ENCODE data around the gene LDB2.
"Not testable (repeated sequence)": the region's sequence is repeated elsewhere in the genome, so short reads cannot be mapped to it uniquely, and the experiment has no call there.

Gene LDB2

DNA sequence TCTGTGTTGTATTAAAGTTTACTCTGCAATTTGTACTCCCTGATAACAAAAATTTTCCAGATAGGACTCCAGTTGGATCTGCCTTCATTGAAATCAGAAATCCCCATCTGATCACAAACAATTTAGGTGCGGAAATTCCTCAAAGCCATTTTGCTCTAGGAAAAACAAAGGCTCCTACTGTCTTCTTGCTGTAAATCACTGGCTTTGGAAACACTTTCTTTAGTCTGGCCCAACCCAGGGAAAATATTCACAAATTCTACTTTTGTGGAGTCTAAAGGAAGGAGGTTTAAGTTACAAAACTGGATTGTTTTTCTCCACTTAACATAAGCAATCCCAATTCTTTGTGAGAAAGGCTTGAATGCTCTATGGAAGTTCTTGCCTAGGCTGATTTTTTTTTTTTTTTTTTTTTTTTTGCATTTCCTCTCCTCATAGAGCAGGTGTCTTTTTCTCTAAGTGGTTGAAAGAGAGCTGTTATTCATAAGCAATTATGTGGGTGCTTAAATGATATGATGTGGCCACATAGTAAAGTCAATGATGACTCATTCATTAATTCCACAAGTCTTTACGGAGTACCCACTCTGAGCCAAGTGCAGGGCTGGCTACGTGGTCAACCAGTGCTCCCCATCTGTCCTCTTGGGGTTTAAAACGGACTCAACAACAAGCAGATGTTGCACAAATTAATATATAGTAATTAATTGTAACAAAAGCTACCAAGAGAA is 261.4 kb downstream of the LDB2 start:
- DNase-seq = no peak

DNA sequence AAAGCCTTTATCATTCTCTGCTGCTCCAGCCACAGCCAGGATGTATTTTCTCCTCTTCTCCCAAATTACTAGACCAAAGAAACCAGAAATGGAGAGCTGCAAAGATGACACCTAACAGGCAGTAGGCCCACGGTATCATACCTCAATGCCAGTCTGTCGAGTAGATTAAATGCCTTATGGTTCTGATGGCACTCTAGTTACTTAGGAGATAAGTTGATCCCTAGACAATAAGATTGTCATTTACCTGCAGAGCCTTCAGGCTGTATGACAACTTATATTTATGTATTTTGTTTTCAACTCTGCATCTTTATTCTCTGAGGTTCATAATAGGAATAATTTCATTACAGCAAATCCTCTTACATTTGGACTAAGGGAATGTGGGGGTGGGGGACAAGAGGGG is 262.1 kb downstream of the LDB2 start:
- DNase-seq = no peak

DNA sequence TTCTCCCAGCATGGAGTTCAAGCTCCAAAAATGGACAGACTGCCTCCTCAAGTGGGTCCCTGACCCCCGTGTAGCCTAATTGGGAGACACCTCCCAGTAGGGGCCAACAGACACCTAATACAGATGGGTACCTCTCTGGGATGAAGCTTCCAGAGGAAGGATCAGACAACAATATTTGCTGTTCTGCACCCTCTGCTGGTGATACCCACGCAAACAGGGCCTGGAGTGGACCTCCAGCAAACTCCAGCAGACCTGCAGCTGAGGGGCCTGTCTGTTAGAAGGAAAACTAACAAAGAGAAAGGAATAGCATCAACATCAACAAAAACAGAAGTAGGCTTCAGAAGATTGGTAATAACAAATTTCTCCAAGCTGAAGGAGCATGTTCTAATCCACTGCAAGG is 269.2 kb downstream of the LDB2 start:
- not testable (repeated sequence) for DNase-seq

DNA sequence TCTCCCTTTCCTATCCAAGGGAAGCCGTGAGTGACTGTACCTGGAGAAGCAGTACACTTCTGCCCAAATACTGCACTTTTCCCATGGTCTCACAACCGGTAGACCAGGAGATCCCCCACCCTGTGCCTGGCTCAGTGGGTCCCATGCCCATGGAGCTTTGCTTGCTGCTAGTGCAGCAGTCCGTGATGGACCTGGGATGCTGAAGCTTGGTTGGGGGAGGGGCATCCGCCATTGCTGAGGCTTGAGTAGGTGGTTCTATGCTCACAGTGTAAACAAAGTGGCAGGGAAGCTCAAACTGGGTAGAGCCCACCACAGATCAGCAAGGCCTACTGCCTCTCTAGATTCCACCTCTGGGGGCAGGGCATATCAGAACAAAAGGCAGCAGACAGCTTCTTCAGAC is 269.6 kb downstream of the LDB2 start:
- DNase-seq = not testable (repeated sequence)

DNA sequence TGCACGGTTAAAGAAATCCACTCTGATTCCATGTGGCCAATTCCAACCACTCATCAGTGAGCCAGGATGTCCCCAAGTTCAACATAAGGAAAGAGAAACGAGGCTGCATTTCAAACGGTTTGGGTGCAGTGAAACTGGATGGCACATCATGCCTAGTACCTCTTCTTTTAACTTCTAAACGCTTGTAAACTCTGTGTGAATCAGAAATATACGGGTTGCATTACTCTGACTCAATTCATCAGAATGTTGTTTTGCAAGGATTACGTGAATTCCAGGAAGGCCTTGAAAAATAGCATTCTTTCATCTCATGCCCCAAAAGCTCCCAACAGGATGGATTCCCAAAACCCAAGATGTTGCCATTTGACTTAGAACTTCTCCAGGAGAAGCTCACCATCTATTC is 270.4 kb downstream of the LDB2 start:
- peak; percentile 44 for DNase-seq

DNA sequence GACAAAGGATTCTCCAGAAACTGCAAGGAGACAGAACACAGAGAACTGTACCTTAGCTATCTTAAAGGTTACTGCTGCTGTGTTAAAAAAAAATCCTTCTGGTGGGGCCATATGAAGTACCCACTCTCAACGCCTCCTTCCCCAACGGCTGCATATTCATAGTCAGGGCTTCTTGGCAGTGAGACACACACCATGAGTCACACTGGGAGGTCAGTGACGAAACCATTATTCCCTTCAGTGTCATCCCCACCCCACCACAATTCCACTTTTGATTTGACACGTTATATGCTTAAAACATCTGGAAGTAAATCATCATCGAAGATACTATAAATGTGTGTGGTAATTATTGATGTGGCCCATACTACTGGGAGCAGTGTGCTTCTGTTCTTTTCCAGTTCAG is 271.5 kb downstream of the LDB2 start:
- peak; percentile 56 for DNase-seq

DNA sequence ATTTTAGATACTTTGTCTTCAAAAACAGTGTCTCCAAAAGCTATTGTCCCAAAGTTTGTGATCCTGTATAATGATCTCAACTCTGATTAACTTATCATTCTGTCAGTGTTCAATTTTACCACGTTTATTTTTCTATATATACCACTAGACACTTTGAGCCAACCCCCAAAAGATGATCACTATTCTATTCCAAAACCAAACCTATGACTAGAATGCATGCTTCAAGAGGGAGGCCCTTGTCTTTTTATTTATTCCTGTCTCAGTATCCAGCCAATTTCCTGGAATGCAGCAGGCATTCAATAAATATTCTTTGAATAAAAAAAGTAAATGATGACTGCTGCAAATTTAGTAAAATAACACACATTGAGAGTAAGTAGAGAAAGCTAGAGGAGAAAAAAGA is 275.6 kb downstream of the LDB2 start:
- DNase-seq = no peak

- no peak for DNase-seq
Measured at GRCh38 chr4:16617435-16617834, 281.0 kb downstream of the LDB2 start.

DNA sequence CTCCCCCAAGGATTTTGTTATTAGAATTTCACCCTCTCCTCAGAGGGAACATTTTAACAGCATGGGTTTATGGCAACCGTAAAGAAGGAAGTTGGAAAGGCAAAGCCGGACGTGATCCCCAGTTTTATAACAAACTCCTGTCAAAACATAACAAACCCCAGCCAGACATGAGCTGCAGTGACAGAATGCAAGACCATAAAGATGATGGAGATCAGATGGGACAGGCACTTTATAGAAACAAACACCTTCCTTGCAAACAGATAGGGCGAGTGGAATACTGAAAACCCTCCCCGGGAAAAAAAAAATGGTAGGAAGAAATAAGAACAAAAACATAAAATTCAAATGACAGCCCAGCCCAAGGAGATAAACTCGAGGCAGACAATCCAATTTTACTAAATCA is 281.4 kb downstream of the LDB2 start:
- DNase-seq = no peak

DNA sequence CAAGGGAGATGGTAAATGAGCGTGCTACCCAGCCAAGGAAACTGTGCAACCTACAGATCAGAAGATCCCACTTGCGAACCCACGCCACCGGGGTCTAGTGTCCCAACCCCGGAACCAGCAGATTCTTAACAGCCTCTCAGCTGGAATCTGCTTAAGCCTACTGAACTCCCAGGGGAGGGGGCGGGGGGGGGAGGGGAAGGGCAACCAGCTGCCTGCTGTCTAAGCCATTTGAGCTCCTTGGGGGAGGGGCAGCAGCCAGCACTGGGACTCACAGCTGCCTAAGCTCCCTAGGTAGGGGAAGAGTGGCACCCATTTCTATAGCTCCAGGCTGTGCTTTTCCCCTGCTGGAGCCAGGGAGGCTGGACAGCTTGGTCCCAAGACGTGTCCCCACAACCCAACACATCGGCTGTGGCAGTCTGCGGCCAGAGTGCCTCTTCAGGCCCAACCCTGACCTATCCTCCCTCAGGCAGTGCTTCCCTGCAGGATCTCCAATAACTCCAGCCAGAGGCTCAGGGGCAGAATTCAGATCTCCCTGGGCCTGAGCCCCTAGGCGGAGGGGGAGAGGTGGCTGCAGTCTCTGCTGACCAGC is 289.2 kb downstream of the LDB2 start:
- DNase-seq = no peak

- DNase-seq = no peak
Measured at GRCh38 chr4:16608611-16609125, 289.8 kb downstream of the LDB2 start.

- no peak for DNase-seq
Measured at GRCh38 chr4:16608123-16608522, 290.3 kb downstream of the LDB2 start.

- DNase-seq = no peak
Measured at GRCh38 chr4:16607241-16608066, 291.0 kb downstream of the LDB2 start.

DNA sequence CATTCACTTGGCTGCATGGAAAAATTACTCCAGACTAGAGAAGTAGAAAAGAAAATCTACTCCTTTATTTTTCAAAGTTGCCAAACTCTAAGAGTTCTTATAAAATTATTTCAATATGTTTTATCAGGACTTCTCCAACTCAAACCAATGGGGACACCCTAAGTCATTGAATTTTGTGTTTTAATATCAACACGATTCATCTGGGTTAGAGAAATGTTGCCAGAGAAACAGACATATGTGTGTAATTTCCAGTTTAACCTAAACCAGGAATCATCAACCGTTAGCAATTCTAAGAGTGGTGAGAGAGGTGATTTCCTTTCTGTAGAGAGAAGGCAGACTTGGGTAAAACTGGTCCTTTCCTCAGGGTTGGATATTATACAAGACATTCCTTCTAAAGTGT is 291.8 kb downstream of the LDB2 start:
- no peak for DNase-seq

DNA sequence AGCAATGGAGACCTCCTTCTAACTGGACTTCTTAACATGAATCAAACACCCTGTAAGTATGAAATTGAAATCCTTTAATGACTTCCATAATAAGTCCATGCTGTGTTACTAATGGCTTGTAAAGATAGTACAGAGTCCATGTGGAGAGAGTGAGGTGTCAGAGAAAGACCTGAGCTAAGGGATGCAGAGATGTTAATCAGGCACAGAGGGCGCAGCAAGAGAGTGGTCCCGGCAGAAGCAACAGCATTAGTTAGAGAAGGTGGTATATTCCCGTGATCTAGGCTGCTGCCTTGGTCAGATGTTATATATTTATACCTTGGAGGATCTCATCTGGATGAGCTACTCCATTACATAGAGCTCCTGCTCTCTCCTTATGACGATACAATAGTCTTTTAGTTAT is 295.3 kb downstream of the LDB2 start:
- DNase-seq = no peak

DNA sequence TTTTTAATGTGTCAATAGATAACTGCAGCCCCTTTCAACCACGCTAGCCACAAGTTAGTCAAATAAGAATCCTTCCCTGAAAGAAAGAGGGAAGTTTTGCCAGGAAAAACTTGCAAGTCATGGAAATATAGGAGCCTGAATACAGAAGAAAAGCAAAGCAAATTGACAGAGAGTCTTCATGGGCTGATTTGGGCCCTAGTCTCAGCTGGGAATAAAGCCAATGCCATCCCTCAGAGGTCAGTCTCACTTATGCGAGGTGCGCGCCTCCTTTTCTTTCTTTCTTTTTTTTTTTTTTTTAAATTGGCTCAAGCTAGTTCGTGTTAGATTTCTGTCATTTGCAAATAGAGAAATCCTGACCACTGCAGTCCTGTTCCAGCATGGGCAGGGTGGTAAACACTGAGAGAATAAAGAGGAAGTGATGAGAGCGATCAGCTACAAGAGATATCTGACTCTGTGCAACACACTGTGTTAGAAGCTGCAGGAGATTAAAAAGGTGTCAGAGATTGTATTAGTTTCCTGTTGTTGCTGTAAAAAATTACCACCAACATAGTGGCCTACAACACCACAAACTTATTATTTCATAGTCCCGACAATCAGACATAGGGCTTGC is 299.7 kb downstream of the LDB2 start:
- no peak for DNase-seq

DNA sequence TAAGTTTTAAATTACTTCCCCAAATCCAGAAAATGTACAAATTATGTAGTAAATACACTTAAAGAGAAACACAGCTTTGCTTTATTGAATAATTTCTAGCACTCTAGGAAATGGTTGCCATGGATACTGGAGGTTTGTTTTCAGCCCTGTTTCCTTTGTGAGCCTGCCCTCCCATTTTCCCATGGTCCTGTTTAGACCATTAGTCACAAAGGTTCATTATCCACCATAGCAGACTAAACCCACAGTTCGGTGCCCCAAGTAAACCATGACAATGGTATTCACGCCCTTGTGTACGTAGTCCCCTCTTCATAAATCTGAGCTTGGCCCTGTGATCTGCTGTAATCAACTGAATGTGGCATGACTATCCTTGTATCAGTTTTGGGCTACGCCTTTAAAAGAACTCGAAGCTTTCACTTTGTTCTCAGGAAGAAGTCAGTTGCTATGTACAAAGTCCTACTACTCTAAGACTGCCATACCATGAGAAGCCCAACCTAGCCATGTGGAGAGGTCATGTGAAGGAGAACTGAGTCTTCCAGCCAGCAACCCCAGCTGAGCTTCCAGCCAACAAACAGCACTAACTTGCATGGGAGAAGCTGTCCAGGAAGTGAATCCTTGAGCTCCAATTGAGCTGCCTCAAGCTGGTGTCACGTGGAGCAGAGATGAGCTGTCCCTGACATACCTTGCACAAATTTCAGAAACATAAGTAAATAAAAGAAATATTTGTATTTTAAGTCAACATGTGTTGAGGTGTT is 300.4 kb downstream of the LDB2 start:
- DNase-seq = peak; percentile 18

- no peak for DNase-seq
Measured at GRCh38 chr4:16597443-16597842, 301.0 kb downstream of the LDB2 start.

DNA sequence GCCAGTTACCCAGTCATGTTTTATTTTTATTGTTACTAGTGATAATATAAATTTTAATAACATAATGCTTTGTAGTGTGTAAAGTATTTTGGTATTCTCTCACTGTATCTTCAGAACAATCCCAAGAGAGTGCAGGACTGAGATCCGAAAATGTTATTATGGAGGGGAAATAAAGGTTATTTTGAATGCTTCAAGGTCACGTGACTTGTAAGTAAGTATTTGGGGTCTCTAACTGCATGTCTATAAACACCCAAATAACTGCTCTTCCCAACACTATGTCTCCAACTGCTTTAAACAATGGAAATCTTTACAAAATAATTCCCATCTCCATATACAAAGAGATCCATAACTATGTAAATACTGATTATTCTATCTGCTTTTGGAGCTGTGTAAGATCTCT is 302.2 kb downstream of the LDB2 start:
- no peak for DNase-seq

GRCh38 chr4:16594128-16594527 is 304.3 kb downstream of the LDB2 start:
- no peak for DNase-seq

DNA sequence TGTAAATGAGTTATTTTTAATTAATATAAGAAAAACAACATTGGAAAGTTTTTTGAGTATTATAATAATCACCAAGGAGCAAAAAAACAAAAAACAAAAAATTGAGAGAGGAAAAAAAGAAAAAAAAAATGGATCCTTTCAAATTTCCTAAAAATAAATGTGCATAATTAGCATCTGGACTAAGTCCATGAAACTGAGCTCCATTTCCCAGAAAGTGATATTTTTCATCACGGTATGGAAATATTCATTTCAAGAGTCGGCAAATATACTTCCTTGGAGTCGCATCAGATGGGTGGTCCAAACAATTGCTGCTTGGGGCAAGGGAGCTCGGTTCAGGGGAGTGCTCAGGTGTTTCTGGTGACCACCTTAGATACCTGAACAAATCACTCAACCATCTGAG is 305.1 kb downstream of the LDB2 start:
- DNase-seq = no peak

GRCh38 chr4:16591272-16591826 is 307.1 kb downstream of the LDB2 start:
- no peak for DNase-seq
